GM19099 (cell line): Measurements from ENCODE around the gene ADH7.

Source experiments
- POLR2A ChIP-seq: IDR thresholded peaks from 3 replicates; pipeline ENCODE4 v1.6.1; 2011; ENCODE audit warnings: low read depth; ENCODE audit not compliant: insufficient read length; ENCODE audit errors: extremely low read depth

The ADH7 gene

DNA sequence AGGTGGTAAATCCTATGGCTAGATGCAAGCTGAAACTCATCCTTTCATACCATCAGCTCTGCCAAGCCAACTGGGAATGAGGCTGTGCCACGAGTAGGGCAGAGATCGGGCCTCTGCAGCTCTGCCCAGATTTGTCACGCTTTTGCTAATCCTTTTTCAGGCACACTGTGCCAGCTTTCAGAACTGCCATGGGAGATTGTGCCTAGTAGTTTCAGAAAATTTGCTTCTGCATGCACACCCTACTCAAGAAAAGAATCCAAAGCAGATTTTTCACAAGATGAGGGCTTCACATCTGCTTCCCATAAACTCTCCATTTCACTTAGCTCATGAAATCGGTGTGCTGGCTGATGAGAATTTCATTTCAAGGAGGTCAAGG lies 3.3 kb upstream of the ADH7 start:
- TF ChIP-seq POLR2A: no peak

DNA sequence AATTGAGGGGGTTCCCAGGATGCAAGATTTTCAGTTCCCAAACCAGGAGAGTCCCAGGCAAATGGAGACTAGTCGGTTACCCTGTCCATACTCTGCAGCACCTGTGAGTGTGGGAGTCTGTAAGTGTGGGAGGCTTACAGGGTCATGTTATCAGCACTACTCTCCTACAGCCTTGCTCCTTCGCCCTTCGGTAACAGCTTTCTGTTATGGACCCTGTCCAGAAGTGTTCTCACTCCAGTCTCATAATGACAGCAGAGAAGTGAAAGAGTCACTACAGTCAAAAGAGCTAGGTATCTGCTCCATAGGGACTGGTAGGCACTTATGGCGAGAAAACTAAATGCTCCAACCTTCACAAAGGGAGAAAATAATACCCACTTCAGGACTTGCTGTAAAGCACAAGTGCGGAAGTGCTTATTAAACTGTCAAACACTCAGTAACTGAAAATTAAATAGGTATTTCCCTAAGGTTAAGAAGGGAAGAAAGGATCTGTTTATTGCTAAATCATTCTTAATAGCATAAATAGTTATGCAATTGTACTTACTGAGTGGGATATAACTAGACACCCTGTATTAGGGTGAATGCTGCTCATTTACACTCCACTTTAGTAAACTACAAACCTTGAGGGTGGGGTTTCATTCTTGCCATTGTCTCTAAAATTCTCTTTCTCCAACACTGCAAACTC lies 2.7 kb upstream of the ADH7 start:
- TF ChIP-seq POLR2A: no peak

DNA sequence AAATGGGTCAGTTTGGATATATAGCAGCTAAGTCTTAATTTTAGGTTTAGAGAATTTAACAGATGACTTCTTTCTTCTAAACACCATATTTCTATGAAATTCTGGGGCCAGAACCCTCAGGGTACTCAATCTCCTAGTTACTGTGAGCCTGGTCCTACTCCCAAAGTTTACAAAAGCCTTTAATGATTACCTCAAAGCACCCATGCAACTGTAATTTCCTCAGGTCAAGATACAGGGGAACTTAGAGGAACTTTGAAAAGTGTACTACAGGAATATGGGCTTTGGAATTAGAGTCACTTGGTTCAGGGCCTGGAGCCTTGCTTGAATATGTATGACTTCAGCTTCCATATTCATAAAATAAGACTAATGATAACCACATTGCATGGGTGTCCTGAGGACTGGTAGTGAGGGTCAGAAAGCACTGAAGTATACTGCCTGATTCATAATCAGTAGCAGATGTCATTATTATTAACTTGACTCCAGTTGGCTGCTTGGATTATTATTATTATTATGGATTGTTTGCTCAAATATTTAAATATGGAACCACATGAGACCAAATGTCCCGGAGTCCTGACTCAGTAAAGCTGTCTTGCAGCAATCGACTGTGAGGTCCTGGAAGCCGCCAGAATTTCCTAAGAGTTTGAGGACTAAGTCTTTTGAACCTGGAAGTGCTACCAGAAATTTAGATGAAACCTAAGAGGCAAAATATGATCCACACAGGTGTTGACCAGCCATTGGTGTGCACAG lies 2.0 kb upstream of the ADH7 start:
- no peak for TF ChIP-seq POLR2A

DNA sequence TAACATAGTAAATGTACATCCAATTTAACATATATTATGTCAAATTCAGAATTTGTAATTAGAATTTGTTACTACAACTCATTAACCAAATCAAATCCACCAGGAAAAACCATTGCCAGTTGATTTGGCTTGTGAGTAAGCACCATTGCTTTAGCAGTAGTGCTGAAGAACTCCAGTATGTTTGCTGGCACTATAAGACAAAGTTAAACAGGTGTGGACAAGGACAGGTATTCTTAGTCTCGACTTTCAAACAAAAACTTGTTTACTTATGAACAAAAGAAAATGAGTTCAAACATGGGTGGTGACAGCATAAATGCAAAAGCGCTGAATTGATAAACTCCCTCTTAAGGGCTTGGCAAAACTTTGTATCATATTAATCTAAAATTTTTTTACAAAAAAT lies 1.3 kb upstream of the ADH7 start:
- TF ChIP-seq POLR2A: no peak

- no peak for TF ChIP-seq POLR2A
Observed at GRCh38 chr4:99430106-99430505, 5.0 kb downstream of the ADH7 start.

GRCh38 chr4:99417125-99417524 lies 18.0 kb downstream of the ADH7 start:
- TF ChIP-seq POLR2A: no peak

GRCh38 chr4:99414401-99414800 lies 20.7 kb downstream of the ADH7 start:
- TF ChIP-seq POLR2A: no peak

- no peak for TF ChIP-seq POLR2A
Observed at GRCh38 chr4:99413140-99413539, 22.0 kb downstream of the ADH7 start.

- TF ChIP-seq POLR2A: no peak
Observed at GRCh38 chr4:99411041-99411440, 24.1 kb downstream of the ADH7 start.

DNA sequence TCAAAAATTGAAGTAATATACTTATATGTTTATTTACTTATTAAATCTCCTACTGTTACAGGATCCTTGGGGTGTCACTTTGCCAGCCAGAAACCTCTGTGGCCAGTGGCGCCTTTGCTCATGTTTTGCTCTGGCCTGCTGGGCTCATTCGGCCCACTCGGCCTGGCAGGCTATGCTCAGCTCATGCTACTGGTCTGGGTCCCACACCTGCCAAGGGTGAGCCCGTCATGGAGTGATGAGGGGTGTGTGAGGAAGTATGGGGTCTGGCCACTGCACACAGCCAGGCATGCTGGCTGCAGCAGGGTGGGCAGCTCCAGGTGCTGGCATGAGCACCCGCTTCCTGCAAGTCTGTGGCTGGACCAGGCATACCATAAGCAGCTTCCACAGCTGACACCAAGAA lies 25.1 kb downstream of the ADH7 start:
- no peak for TF ChIP-seq POLR2A

- no peak for TF ChIP-seq POLR2A
Observed at GRCh38 chr4:99408346-99408745, 26.8 kb downstream of the ADH7 start.

GRCh38 chr4:99405433-99406115 lies 29.6 kb downstream of the ADH7 start:
- no peak for TF ChIP-seq POLR2A

DNA sequence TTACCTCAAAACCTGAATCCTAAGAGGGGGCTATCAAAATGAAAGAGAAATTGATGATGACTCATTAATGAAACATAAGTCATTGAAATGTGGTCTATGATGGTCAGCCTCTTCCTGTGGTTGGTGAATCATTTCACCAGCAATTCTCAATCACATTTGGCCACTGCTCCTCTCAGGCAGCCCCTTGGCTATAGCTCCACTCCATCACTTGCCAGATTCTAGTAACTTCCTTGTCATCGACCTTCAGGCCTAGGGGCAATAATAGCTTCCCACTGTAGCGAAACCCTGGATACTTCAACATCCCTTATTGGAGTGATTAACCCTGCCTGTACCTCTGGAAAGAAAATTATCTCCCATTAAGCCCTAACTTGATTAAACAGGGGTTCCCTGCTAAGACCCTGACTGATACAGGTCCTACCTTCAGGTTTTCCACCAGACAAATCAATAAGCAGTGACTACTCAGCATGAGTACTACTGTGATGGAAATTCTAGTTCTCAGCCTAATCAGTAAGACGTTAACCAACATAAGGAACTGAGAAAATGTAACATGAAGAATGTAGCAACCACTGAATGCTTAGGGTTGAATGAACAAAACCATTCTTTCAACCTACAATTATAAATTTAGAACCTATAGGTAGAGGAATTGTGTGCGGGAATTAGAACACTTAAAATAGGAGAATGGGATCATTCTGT lies 30.4 kb downstream of the ADH7 start:
- no peak for TF ChIP-seq POLR2A

- TF ChIP-seq POLR2A: no peak
Observed at GRCh38 chr4:99403380-99404184, 31.6 kb downstream of the ADH7 start.

GRCh38 chr4:99402765-99403164 lies 32.4 kb downstream of the ADH7 start:
- no peak for TF ChIP-seq POLR2A
